Panc1 (cell line): ENCODE measurements around the gene RPP38.

Experiments used
- POLR2AphosphoS5 ChIP-seq: IDR thresholded peaks from 2 replicates; pipeline ENCODE4 v1.6.1; 2012; ENCODE audit warnings: mild to moderate bottlenecking, low read depth, low read length, moderate library complexity
- SIN3A ChIP-seq: IDR thresholded peaks from 2 replicates; pipeline ENCODE4 v1.6.1; 2012; ENCODE audit warnings: low read depth, mild to moderate bottlenecking, low read length, moderate library complexity, borderline replicate concordance; ENCODE audit not compliant: insufficient read depth
- TF ChIP-seq, protein P1 (sequence below): fragments of 450-650 bp; IDR thresholded peaks from 2 replicates; pipeline ENCODE4 v1.5.1; 2017; ENCODE audit warnings: mild to moderate bottlenecking
- TF ChIP-seq, protein P2 (sequence below), 2 experiments: IDR thresholded peaks; 2 replicates each; pipeline ENCODE4 v1.6.1; 2011 to 2012; ENCODE audit warnings: low read depth in 2 of 2, control low read depth in 1 of 2, low read length in 1 of 2, mild to moderate bottlenecking in 1 of 2, moderate library complexity in 1 of 2; ENCODE audit not compliant: insufficient read depth in 1 of 2

DNA sequence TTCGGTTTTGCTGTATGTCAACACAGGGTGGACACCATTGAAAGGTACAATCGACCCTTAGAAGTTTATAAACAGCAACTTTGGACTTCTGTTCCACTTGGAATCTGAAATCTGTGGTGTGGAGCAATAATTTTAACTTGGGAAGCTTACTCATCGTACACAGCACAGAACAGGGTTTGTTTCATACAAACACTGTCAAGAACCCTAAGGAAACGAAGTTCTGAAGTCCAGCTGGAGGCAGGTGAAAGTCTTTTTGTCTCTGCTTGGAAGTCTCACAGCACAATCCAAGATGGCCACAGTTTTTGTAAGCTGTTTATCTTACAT is 39.8 kb downstream of the RPP38 start:
- TF ChIP-seq, protein P1, sequence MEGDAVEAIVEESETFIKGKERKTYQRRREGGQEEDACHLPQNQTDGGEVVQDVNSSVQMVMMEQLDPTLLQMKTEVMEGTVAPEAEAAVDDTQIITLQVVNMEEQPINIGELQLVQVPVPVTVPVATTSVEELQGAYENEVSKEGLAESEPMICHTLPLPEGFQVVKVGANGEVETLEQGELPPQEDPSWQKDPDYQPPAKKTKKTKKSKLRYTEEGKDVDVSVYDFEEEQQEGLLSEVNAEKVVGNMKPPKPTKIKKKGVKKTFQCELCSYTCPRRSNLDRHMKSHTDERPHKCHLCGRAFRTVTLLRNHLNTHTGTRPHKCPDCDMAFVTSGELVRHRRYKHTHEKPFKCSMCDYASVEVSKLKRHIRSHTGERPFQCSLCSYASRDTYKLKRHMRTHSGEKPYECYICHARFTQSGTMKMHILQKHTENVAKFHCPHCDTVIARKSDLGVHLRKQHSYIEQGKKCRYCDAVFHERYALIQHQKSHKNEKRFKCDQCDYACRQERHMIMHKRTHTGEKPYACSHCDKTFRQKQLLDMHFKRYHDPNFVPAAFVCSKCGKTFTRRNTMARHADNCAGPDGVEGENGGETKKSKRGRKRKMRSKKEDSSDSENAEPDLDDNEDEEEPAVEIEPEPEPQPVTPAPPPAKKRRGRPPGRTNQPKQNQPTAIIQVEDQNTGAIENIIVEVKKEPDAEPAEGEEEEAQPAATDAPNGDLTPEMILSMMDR: no peak
- no peak for TF ChIP-seq POLR2AphosphoS5
- no peak for TF ChIP-seq SIN3A
- TF ChIP-seq, protein P2, sequence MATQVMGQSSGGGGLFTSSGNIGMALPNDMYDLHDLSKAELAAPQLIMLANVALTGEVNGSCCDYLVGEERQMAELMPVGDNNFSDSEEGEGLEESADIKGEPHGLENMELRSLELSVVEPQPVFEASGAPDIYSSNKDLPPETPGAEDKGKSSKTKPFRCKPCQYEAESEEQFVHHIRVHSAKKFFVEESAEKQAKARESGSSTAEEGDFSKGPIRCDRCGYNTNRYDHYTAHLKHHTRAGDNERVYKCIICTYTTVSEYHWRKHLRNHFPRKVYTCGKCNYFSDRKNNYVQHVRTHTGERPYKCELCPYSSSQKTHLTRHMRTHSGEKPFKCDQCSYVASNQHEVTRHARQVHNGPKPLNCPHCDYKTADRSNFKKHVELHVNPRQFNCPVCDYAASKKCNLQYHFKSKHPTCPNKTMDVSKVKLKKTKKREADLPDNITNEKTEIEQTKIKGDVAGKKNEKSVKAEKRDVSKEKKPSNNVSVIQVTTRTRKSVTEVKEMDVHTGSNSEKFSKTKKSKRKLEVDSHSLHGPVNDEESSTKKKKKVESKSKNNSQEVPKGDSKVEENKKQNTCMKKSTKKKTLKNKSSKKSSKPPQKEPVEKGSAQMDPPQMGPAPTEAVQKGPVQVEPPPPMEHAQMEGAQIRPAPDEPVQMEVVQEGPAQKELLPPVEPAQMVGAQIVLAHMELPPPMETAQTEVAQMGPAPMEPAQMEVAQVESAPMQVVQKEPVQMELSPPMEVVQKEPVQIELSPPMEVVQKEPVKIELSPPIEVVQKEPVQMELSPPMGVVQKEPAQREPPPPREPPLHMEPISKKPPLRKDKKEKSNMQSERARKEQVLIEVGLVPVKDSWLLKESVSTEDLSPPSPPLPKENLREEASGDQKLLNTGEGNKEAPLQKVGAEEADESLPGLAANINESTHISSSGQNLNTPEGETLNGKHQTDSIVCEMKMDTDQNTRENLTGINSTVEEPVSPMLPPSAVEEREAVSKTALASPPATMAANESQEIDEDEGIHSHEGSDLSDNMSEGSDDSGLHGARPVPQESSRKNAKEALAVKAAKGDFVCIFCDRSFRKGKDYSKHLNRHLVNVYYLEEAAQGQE (IDR thresholded peaks at IDR 0.05; ENCODE audit: insufficient read depth in 1 of 2, low read depth in 2 of 2, low read length in 1 of 2): no peak
